NCI-H345 treated with DMSO at 0.1 percent for 48 hours (cell line): ENCODE data around the gene CAMKV.

Source experiments
- DNase-seq: peaks from one replicate; lab custom pipeline; 2025; ENCODE audit not compliant: unreplicated experiment; lab: John Stamatoyannopoulos, UW

CAMKV gene

GRCh38 chr3:49898991-49899390, 29.3 kb upstream of the CAMKV start:
- DNase-seq: no peak

- no peak for DNase-seq
Observed at GRCh38 chr3:49896345-49896744, 26.6 kb upstream of the CAMKV start.

DNA sequence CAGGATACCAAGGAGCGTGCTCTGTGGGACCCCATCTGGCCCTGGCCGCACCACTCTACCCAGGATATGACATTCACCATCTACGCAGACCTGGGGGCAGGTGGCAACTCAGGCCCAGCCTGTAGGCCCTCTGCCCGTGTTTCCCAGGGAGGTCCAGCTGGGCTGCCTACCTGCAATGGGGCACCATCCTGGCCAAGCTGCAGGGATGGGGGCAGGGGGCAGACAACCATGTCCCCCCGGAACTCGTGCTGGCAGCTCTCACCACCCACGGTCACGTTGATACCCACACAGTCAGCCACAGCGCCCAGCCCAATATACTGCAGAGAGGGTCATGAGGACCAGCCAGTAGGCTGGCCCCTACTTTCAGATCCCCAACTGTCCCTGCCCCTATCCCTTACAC, 26.1 kb upstream of the CAMKV start:
- no peak for DNase-seq

DNA sequence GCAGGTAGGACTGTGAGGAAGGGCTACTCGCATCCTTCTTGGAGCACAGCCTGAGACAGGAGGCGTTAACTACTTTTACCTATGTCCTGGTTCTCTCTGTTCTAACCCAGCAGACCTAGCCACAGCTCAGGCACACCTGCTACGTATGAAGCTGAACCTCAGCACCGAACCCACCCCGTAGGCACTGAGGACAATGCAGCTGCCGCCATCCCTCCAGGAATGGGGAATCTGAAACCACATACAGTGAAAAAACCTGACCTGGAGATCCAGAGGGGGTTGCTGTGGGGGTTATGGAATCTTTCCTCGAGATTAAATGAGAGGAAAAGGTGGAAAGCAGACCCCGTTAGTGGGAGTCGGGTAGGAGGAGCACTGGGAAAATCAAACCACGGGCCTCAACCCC, 19.6 kb upstream of the CAMKV start:
- no peak for DNase-seq

- no peak for DNase-seq
Observed at GRCh38 chr3:49886922-49887265, 17.2 kb upstream of the CAMKV start.

DNA sequence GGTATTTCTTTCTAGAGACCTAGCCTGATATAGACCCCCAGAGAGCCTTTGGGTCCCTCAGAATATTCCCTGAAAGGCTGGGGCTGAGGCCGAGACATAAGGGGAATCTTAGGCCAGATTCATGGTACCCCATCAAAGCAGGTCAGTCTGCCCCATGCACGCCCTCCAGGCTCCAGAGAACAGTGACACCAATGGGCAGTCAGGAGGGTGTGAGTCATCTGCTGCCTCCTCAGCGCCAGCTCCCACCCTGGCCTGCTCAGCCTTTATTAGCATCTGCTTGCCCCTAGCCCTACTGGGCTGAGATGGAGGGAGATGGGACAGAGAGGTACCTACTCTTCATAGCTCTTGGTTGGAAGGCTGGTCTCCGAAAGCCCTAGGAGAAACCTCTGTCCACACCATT, 14.3 kb upstream of the CAMKV start:
- no peak for DNase-seq

DNA sequence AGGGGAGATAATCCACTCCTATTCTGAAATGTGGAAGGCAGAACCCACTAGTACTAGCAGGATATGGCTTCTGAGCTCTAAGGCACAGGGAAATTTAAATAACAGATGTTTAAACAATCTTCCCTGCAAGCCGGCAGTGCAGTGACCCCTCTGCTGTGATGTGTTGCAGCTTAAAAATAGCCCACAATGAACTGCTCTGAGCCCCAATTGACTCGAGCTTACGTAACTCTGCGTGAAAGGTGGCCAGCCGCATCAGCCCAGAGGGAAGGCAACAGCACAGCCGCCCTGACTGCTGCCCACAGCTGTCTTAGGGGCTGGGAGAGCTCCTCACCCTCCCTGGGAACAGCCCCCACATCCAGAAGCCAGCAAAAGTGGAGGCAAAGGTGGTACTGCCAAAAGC, 12.5 kb upstream of the CAMKV start:
- no peak for DNase-seq

DNA sequence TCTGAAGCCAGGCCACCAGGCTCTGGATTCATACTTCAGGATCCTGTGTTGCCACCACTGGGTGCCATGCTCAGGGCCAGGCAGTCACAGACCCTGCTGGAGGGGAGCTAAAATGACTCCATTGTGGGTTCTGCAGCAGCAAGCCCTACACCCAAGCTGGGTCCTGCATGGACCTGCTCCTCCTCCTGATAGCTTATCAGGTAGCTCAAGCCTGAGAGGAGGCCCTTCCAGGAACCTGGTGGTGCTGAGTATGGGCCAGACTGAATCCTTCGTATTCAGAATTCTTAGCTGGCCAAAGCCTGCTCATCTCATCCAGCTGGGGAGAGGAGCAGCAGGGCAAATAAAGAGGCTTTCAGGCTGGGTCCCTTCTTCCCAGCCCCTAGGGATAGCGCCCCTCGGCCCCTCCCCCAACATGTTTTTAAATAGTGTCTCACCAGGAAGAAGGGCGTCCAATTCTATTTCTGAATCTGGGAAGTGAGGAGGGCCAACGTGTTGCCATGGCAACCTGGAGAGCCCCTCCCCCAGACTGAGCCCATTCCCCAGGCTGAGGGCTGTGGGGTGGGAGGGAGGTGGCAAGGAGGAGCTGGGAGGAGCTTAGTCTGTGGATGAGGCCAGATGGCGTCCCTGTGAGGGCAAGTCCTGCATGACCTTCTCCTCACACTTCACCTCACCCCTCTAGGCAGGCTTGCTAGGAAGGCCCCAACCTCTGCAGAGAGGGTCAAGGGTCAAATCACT, 11.0 kb upstream of the CAMKV start:
- no peak for DNase-seq

- DNase-seq: no peak
Observed at GRCh38 chr3:49879721-49880120, 10.0 kb upstream of the CAMKV start.

- no peak for DNase-seq
Observed at GRCh38 chr3:49878686-49879085, 9.0 kb upstream of the CAMKV start.

- no peak for DNase-seq
Observed at GRCh38 chr3:49877716-49878115, 8.0 kb upstream of the CAMKV start.

DNA sequence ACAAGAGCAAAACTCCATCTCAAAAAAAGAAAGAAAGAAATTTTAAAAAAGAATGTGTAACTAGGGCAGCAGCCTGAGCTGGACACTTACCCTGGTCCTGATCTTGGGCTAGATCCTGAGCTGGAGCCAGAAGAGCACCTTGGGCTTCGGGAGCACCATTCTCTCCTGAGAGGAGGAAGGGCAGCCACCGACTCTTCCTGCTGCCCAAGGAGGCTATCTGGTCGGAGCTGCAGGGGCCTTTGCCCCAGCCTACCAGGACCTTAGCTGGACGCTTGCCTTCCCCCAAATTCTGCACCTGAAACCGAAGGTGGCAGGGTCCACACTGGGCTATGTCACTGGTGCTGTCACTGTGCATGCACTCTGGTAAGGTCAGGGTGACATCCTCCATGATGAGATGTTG, 6.9 kb upstream of the CAMKV start:
- no peak for DNase-seq

DNA sequence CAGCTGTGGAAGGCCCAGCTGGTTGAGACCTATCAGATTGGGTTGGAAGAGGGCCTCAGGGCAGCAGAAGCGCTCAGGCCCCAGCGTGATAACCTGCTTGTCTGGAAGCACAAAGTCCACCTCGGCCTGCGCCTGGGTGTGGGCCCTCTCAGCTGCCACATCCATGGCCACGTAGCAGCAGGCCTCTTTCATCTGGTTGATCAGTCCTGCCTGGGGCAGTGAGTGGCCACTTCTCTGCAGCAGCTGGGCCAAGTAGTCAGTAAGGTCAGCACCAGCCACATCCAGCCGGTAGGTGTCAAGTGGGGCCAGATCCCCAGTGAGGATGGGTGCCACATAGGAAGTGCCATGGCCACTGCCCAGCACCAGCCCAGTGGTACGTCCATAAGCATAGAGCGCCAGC, 3.9 kb upstream of the CAMKV start:
- DNase-seq: no peak

- no peak for DNase-seq
Observed at GRCh38 chr3:49872801-49873281, 3.1 kb upstream of the CAMKV start.

DNA sequence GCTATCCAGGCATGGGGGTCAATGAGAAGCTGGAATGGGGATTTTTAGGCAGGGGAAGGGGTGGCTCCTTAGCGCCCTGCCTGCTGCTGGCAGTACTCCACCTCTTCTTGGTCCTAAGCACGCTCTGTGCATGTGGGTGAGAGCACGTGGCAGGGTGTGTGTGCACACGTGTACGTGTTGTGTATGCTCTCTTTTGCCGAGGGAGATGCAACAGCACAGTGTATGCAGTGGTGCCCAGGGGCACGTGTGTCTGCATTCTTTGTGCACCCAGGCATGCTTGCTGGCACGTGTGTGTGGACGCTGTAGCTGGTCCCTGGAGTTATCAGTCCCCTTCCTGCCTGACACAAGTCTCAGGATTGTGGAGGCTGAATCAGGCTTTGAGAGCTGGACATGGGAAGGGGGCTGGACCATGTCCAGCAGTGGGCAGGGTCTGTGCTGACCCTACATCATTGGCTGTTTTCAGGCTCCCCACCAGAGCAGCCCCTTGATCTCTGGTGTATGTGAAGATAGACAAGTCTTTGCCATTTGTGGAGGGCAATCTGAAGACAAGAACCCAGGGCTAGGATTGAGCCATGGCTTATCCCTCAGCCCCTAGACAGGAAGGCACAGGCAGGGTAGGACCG, 1.9 kb upstream of the CAMKV start:
- no peak for DNase-seq

DNA sequence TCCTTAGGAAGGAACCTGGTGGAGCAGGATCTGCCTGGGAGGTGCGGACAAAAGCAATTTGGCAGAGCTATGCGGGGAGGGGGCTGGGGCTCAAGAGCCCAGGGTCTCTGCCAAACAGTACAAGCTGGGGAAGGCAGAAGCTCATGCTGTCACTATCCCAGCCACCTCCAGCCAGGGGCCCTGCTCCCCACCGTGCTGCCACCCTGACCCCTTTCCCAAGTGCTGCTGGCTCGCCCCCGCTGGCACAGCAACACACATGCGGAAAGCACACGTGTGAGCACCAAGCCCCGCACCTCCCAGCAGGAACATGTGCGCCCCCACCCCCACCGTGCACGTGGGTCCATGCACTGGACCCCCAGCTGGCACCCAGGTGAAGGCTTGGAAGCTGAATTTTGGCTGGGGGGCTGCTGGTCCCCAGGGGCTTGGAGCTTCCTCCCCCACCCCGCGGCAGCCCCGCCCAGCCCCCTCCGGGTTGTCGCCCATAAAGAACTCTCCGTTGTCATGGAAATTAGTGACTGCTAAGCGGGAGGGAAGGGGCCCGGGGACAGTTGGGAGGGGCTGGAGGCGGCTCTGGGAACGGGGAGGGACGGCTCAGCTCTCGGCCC, 742 bp downstream of the CAMKV start:
- no peak for DNase-seq

DNA sequence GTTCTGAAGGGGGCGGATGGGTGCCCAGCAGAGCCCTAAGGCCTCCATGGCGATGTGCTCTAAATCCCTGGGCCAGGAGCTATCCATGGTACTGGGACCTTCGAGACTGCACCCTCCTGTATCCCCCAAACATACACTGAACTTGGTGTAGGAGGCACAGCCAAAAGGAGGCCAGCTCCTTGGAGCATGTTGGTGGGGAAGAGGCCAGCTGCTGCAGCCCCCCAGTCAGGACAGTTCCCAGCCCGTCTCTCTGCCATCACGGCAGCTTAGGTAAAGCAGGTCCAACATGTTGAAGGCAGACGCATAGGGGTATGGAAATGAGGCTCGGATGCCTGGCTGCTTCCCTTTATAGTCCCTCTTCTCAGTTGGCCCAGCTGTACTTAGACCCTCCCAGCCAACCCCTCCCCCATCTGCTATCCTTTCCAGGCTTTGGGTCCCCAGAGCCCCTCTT, 1.8 kb downstream of the CAMKV start:
- no peak for DNase-seq

GRCh38 chr3:49867400-49867799, 2.3 kb downstream of the CAMKV start:
- DNase-seq: no peak

DNA sequence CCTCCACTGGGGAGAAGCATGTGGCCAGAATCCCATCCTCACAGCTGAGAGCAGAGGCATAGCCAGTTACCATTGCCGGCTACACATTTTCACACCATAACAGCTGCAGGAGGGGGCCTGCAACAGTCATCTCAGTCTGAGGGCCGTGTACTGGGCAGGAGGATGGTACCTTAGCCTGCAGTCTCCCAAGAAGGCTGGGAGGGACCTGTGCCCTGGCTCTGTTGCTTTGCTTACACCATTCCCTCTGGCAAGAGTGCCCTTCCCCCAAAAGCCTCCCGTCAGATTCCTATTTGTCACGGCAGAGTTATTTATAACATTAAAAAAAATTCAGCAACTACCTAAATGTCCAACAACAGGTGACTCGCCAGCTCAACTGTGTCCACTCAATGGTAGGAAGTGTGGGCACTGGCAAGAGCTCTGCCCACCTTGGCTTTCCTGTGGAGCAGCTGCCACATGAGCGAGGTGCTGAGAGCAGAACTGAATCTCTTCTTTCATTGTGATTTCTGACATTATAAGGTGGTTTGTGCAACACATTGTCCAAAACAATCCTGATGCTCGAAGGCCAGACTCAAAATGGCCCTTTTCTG, 4.4 kb downstream of the CAMKV start:
- DNase-seq: no peak

- DNase-seq: no peak
Observed at GRCh38 chr3:49864505-49864904, 5.2 kb downstream of the CAMKV start.

DNA sequence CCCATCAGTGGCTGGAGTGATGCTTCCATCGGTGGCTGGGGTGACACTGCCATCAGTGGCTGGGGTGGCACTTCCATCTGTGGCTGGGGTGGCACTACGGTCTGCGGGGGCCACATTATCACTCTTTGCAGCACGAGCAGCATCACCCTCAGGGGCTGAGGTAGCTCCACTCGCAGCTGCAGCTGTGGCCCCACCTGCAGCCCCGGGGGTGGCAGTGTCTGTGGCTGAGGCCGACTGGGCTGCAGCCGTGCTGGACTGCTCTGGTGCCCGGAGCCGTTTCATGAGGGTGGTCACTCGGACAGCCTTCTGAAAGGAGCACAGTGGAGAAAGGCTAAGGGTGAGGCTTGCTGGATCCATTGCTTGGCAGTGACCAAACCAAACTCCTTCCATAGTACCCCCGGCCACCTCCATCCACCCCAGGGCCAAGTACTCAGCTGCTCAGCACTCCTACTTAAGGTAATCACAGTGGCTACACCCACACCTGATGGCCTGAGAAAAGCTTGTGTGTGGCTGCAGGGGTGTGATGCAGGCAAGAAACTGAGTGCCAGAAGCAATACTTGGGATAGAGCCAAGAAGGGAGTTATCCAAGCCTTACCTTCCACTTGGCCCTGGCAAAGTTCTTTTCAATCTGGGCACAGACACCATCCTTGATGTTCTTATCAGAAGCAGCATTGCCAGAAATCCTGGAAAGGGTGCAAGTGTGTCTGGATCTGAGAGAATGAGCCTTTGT, 10.0 kb downstream of the CAMKV start:
- DNase-seq: no peak
